ENCODE data around the gene DIPK1B.

Gene DIPK1B

GRCh38 chr9:136670576-136671253 lies 41.7 kb upstream of the DIPK1B start:
- Mint-ChIP-seq H3K27ac (no peak overlapping the region), H3K9me3 (no peaks in the 10 kb centered on the region), H3K4me1 (ENCODE audit: low read depth) (no peaks in the 10 kb centered on the region), H3K4me3 (no peak overlapping the region), H3K36me3 (ENCODE audit: low read depth) (no peaks in the 10 kb centered on the region), H3K27me3 (ENCODE audit: low read depth) (peaks cover 5% of the 10 kb centered on the region)

GRCh38 chr9:136671254-136671614 lies 41.1 kb upstream of the DIPK1B start:
- Mint-ChIP-seq H3K27ac (no peak overlapping the region), H3K9me3 (no peaks in the 10 kb centered on the region), H3K36me3 (ENCODE audit: low read depth) (no peaks in the 10 kb centered on the region), H3K27me3 (ENCODE audit: low read depth) (peaks cover 5% of the 10 kb centered on the region), H3K4me1 (ENCODE audit: low read depth) (no peaks in the 10 kb centered on the region), H3K4me3 (no peak overlapping the region)

GRCh38 chr9:136671646-136672430 lies 40.5 kb upstream of the DIPK1B start:
- H3K27ac Mint-ChIP-seq: no peak overlapping the region
- H3K4me1 Mint-ChIP-seq (ENCODE audit: low read depth): no peaks in the 10 kb centered on the region
- no peaks in the 10 kb centered on the region for H3K9me3 Mint-ChIP-seq
- no peaks in the 10 kb centered on the region for H3K36me3 Mint-ChIP-seq (ENCODE audit: low read depth)
- H3K4me3 Mint-ChIP-seq: no peak overlapping the region
- H3K27me3 Mint-ChIP-seq (ENCODE audit: low read depth): peaks cover under 1% of the 10 kb centered on the region

- H3K27ac Mint-ChIP-seq: no peak overlapping the region
- H3K36me3 Mint-ChIP-seq (ENCODE audit: low read depth): no peaks in the 10 kb centered on the region
- H3K27me3 Mint-ChIP-seq (ENCODE audit: low read depth): no peaks in the 10 kb centered on the region
- no peak overlapping the region for H3K4me3 Mint-ChIP-seq
- no peaks in the 10 kb centered on the region for H3K4me1 Mint-ChIP-seq (ENCODE audit: low read depth)
- H3K9me3 Mint-ChIP-seq: no peaks in the 10 kb centered on the region
Observed at GRCh38 chr9:136672431-136673087, 39.8 kb upstream of the DIPK1B start.

- H3K27me3 Mint-ChIP-seq (ENCODE audit: low read depth): no peaks in the 10 kb centered on the region
- H3K27ac Mint-ChIP-seq: no peak overlapping the region
- no peaks in the 10 kb centered on the region for H3K9me3 Mint-ChIP-seq
- H3K4me3 Mint-ChIP-seq: no peak overlapping the region
- no peaks in the 10 kb centered on the region for H3K36me3 Mint-ChIP-seq (ENCODE audit: low read depth)
- H3K4me1 Mint-ChIP-seq (ENCODE audit: low read depth): no peaks in the 10 kb centered on the region
Observed at GRCh38 chr9:136673088-136673974, 39.0 kb upstream of the DIPK1B start.

GRCh38 chr9:136673975-136674785 lies 38.2 kb upstream of the DIPK1B start:
- H3K36me3 Mint-ChIP-seq (ENCODE audit: low read depth): no peaks in the 10 kb centered on the region
- H3K4me3 Mint-ChIP-seq: no peak overlapping the region
- H3K27me3 Mint-ChIP-seq (ENCODE audit: low read depth): no peaks in the 10 kb centered on the region
- H3K9me3 Mint-ChIP-seq: no peaks in the 10 kb centered on the region
- H3K4me1 Mint-ChIP-seq (ENCODE audit: low read depth): no peaks in the 10 kb centered on the region
- H3K27ac Mint-ChIP-seq: no peak overlapping the region

GRCh38 chr9:136674786-136675349 lies 37.5 kb upstream of the DIPK1B start:
- Mint-ChIP-seq H3K27me3 (ENCODE audit: low read depth) (no peaks in the 10 kb centered on the region), H3K27ac (no peak overlapping the region), H3K4me3 (no peak overlapping the region), H3K4me1 (ENCODE audit: low read depth) (no peaks in the 10 kb centered on the region), H3K9me3 (no peaks in the 10 kb centered on the region), H3K36me3 (ENCODE audit: low read depth) (no peaks in the 10 kb centered on the region)

GRCh38 chr9:136675477-136676296 lies 36.7 kb upstream of the DIPK1B start:
- H3K27ac Mint-ChIP-seq: no peak overlapping the region
- H3K4me3 Mint-ChIP-seq: no peak overlapping the region
- no peaks in the 10 kb centered on the region for H3K36me3 Mint-ChIP-seq (ENCODE audit: low read depth)
- no peaks in the 10 kb centered on the region for H3K4me1 Mint-ChIP-seq (ENCODE audit: low read depth)
- H3K9me3 Mint-ChIP-seq: no peaks in the 10 kb centered on the region
- no peaks in the 10 kb centered on the region for H3K27me3 Mint-ChIP-seq (ENCODE audit: low read depth)

- Mint-ChIP-seq H3K9me3 (no peaks in the 10 kb centered on the region), H3K4me1 (ENCODE audit: low read depth) (no peaks in the 10 kb centered on the region), H3K36me3 (ENCODE audit: low read depth) (no peaks in the 10 kb centered on the region), H3K27me3 (ENCODE audit: low read depth) (no peaks in the 10 kb centered on the region), H3K27ac (no peak overlapping the region), H3K4me3 (no peak overlapping the region)
Observed at GRCh38 chr9:136676297-136676794, 36.0 kb upstream of the DIPK1B start.

- Mint-ChIP-seq H3K9me3 (no peaks in the 10 kb centered on the region), H3K4me3 (no peak overlapping the region), H3K27me3 (ENCODE audit: low read depth) (no peaks in the 10 kb centered on the region), H3K36me3 (ENCODE audit: low read depth) (no peaks in the 10 kb centered on the region), H3K27ac (no peak overlapping the region), H3K4me1 (ENCODE audit: low read depth) (no peaks in the 10 kb centered on the region)
Observed at GRCh38 chr9:136676920-136677686, 35.3 kb upstream of the DIPK1B start.

- Mint-ChIP-seq H3K9me3 (no peaks in the 10 kb centered on the region), H3K27ac (no peak overlapping the region), H3K27me3 (ENCODE audit: low read depth) (no peaks in the 10 kb centered on the region), H3K36me3 (ENCODE audit: low read depth) (no peaks in the 10 kb centered on the region), H3K4me1 (ENCODE audit: low read depth) (no peaks in the 10 kb centered on the region), H3K4me3 (no peak overlapping the region)
Observed at GRCh38 chr9:136678034-136678433, 34.3 kb upstream of the DIPK1B start.

GRCh38 chr9:136678624-136679023 lies 33.7 kb upstream of the DIPK1B start:
- no peak overlapping the region for H3K27ac Mint-ChIP-seq
- H3K4me1 Mint-ChIP-seq (ENCODE audit: low read depth): no peaks in the 10 kb centered on the region
- H3K36me3 Mint-ChIP-seq (ENCODE audit: low read depth): no peaks in the 10 kb centered on the region
- no peak overlapping the region for H3K4me3 Mint-ChIP-seq
- H3K27me3 Mint-ChIP-seq (ENCODE audit: low read depth): no peaks in the 10 kb centered on the region
- no peaks in the 10 kb centered on the region for H3K9me3 Mint-ChIP-seq
